GM19239 (cell line): Measurements from ENCODE around the gene ZNF462.

Experiments used
- DNase-seq: peaks from one replicate; pipeline ENCODE4 v3.0.0; 2011; ENCODE audit warnings: low spot score; ENCODE audit not compliant: insufficient read length
- FAIRE-seq: peaks from 2 replicates; lab custom pipeline; 2011; peaks lifted over from hg19 to GRCh38; lab: Jason Lieb, UNC

The ZNF462 gene

DNA sequence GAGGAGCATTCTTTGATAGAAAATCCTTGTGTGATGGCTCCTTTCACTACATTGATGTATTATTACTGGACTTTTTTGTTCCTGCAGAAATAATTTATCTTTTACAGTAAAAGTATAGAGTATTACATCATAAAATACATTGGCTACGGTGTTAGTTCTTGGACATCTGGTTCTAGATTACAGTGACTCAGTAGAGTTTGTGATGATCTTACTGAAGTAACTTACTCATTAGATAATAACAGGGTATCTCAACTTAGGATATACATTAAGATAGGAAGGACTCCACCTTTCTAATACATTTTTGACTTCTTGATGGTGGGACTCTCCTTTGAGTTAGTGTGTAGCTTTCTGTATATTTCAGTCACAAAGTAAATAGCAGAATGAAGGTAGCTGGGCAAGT lies 59.1 kb downstream of the ZNF462 start:
- FAIRE-seq (no peak), DNase-seq (no peak)

DNA sequence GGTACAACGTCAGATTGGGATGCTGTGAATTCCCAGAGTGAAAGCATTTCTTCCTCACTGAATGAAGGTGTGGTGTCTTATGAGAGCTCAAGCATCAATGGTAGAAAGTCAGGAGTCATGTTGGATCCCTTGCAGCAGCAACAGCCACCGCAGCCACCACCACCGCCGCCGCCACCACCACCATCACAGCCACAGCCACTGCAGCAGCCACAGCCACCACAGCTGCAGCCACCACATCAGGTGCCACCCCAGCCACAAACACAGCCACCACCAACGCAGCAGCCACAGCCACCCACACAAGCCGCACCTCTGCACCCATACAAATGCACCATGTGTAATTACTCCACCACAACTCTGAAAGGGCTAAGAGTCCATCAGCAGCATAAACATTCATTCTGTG lies 62.4 kb downstream of the ZNF462 start:
- no peak for FAIRE-seq
- no peak for DNase-seq

DNA sequence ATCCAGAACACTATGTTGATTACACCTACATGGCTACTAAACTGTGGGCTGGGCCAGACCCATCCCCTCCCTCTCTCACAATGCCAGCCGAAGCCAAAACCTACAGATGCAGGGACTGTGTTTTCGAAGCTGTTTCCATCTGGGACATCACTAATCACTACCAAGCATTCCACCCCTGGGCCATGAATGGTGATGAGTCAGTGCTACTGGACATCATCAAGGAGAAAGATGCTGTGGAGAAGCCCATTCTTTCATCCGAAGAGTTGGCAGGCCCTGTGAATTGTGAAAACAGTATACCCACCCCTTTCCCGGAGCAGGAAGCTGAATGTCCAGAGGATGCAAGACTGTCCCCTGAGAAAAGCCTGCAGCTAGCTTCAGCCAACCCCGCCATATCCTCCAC lies 65.0 kb downstream of the ZNF462 start:
- DNase-seq (no peak), FAIRE-seq (no peak)

DNA sequence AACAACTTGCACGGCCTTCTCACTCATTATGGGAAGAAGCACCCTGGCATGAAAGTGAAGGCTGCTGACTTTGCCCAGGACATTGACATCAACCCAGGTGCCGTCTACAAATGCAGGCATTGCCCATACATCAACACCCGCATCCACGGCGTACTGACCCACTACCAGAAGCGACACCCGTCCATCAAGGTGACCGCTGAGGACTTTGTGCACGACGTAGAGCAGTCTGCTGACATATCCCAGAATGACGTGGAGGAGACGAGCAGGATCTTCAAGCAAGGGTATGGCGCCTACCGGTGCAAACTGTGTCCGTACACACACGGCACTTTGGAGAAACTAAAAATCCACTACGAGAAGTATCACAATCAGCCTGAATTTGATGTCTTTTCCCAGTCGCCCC lies 65.4 kb downstream of the ZNF462 start:
- DNase-seq = no peak
- FAIRE-seq = no peak

DNA sequence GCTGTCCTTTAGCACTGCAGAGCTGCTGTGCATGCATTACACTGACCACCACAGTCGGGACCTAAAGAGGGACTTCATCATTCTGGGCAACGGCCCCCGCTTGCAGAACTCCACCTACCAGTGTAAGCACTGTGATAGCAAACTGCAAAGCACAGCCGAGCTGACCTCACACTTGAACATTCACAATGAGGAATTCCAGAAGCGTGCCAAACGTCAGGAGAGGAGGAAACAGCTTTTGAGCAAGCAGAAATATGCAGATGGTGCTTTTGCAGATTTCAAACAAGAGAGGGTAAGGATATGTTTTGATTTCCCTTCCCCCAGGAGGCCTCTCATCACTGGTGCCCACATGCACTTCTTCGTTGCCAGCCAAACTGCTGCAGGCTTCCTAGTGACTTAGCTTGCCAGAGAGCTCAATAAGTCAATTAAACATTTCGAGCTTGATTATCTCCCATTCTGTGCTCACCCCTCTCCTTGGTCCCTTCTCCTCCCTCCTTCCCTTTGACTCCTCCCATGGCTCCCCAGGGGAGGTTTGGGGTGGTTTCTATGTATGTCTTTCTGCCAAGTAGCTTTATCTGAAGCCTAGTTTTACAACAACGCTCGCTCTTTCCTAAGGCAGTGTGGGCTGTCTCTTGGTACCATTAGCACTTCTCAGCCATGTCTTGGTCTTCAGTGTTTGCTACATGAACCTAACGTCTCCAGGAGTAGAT lies 66.7 kb downstream of the ZNF462 start:
- no peak for FAIRE-seq
- no peak for DNase-seq

DNA sequence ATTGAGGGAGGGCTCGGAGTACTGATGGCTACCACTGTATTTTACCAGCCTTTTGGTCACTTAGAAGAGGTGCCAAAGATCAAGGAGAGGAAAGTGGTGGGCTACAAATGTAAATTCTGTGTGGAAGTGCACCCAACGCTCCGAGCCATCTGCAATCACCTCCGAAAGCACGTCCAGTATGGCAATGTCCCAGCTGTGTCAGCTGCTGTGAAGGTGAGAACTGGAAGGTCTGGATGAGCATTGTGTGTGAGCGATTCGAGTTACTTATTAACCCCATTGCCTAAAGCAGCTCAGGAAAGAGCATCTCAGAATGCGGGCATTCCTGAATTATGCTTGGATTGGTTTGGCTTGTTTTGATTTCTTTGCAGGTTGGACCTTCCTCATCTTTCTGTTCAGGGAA lies 67.5 kb downstream of the ZNF462 start:
- DNase-seq (no peak), FAIRE-seq (no peak)

DNA sequence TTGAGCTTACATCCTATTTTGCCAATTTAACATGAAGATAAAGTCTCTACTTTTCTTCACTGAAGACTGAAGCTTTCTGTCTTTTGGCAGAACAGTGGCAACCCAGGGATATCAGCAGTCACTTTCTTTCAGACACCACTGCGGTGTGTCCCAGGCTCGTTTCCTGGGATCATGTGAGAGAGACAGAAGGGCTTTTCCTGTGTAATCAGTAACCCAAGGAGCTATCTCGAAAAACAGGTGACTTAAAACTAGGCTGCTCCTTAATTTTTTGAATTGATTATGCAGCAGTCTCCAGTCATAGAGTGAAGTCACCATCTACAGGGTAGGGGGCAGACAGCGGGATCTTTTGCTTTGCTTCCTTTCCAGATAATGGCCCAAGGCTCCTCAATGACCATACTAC lies 68.5 kb downstream of the ZNF462 start:
- DNase-seq (no peak), FAIRE-seq (no peak)

- DNase-seq = no peak
- FAIRE-seq = no peak
Observed at GRCh38 chr9:106932178-106932577, 69.2 kb downstream of the ZNF462 start.

GRCh38 chr9:106932675-106933074 lies 69.7 kb downstream of the ZNF462 start:
- DNase-seq (no peak), FAIRE-seq (no peak)

DNA sequence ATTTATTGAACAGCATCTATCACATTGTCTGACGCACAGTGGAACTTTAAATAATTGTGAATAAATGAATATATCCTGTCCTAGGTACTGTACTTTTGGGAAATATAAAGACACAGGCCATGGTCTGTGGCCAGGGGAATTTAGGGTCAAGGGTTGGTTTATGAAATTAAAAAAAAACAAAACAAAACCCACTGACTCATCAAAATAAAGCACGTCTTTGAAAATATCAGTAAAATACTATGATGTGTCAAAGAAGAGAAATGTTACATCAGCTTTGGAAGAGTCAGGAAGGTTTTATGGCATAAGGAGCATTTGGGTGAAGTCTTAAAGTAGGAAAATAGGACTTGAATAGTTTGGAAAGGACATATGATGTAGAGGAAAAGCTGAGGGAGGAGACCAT lies 70.5 kb downstream of the ZNF462 start:
- no peak for FAIRE-seq
- DNase-seq = no peak

GRCh38 chr9:106934442-106935238 lies 71.7 kb downstream of the ZNF462 start:
- FAIRE-seq (no peak), DNase-seq (no peak)

- no peak for FAIRE-seq
Observed at GRCh38 chr9:106936680-106937079, 73.7 kb downstream of the ZNF462 start.

GRCh38 chr9:106941916-106942315 lies 79.0 kb downstream of the ZNF462 start:
- DNase-seq (no peak), FAIRE-seq (no peak)

More at GRCh38 chr9:106936680-106937079, 73.7 kb downstream of the ZNF462 start:
- DNase-seq = no peak

DNA sequence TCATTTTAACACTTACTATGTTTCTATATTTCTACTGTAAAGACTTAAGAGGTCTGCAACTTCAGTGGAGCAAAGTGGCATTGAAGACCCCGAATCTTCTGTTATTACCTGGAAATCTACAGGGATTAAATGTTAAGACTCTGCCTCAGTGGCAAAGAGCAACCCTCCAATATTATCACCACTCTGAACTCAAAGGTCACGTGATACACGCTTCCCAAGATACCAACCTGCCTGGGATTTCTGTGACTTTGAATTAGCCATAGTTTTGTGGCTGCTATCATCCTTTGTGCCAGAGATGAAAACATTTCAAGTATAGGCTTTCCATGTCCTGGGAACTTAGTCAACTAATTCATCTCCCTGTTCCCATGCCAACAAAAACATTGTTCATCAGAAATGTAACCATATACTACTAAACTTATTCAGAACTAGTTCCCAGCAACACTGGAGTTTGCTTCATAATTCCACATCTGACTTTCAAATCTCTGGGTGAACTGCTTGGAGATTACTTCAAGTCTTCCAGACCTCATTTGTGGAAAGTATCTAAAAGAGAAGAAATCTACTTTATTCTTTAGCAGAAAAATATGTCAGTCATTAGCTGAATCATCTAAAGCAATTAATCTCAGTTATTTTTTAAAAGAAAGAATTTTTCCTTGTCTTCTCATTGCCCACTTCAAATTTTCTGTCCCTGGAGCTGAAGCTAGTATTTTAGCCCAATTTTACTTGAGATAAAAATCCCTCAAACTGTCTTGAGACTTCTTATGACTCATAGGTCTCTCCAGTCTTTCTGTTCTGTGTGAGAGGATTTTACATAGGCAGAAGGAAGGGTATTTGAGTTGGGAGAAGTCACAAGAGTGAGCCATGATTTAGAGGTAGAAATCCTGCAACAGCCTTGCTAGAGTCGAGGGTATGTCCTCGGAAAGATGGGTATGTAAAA lies 83.0 kb downstream of the ZNF462 start:
- FAIRE-seq (no peak), DNase-seq (no peak)

DNA sequence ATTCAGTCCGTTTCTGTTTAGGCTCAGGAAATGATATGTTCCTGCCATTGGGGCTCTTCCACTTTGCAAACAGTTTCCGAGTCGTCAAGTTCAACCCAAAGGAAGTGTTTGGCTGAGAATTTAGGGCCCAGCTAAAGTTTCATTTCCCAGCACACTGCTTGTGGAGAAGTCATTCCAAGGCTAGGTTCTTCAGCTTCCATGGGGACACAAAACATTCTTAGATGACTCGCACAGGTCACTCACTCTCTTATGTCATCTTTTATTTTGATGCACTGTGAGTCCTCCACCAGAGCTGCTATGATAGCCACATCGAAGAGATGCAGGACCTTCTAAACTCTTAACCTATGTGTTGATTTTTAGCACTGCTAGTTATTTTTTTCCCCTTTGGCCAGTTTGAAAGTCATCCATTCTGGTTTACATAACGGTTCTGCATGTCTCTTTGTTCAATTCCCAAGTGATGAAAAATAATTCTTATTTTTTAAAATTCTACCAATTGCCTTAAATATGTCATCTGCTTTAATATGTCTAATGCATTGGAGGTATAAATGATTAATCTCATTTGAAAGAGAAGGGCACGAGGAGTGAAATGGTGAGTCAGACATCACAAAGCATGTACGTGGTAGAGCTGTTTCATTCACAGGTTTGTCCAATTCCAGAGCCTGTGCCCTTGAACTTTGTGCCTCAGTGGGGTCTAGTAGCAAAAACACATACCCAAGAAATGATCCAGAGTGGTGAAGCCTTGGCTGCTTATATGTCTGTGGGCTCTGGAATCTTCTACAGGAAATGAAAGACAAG lies 84.3 kb downstream of the ZNF462 start:
- FAIRE-seq (no peak), DNase-seq (no peak)

- DNase-seq (no peak), FAIRE-seq (no peak)
Observed at GRCh38 chr9:106953174-106953573, 90.2 kb downstream of the ZNF462 start.

DNA sequence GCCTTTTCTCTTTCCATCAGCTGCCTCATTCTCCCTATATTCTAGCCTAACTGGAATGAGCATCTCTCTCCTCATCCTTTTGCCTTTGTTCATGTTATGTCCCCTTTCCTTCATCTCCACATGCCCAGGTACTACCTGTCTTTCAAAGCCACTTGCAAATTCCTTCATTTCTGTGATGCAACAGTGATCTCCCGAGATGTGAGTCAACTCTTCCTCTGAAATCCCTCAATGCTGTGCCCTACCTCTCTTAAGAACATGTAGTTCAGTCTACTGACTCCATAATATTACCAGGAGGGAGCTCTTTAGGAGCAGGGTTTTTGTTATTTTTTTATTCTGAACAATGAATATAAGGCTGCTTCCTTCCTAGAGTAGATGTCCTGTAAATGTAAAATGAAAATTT lies 91.6 kb downstream of the ZNF462 start:
- DNase-seq (no peak), FAIRE-seq (no peak)

DNA sequence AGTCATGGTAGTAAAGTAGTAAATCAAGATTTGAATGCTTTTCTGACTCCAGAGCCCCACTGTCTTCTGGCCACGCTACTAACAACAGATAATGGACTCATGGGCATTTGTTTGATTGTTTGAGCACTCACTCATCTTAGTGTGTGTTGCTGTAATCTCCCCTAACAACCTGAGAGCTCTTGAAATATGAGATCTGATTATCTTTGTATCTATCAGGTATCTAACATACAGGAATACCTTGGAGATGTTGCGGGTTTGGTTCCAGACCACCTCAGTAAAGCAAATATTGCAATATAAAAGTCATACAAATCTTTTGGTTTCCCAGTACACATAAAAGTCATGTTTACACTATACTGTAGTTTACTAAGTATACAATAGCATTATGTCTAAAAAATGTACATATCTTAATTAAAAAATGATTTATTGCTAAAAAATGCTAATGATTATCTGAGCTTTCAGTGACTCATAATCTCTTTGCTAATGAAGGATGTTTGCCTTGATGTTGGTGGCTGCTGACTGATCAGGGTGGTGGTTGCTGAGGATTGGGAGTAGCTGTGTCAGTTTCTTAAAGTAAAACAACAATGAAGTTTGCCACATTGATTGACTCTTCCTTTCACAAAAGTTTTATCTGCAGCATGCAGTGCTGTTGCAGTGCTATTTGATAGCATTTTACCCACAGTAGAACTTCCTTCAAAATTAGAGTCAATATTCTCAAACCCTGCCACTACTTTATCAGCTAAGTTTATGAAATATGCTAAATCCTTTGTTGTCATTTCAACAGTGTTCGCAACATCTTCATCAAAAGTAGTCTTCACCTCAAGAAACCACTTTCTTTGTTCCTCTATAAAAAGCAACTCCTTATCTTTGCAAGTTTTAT lies 92.2 kb downstream of the ZNF462 start:
- DNase-seq (no peak), FAIRE-seq (no peak)

DNA sequence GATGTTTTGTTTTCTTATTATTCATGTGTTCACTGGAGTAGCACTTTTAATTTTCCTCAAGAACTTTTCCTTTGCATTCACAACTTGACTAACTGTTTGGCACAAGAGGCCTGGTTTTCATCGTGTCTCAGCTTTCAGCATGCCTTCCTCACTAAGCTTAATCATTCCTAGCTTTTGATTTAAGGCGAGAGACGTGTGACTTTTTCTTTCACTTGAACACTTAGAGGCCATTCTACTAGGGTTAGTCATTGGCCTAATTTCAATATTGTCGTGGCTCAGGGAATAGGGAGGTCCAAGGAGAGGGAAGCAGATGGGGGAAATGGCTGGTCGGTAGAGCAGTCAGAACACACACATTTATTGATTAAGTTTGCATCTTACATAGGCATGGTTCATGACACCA lies 94.0 kb downstream of the ZNF462 start:
- DNase-seq (no peak), FAIRE-seq (no peak)
